Osteoblast (primary cell): ENCODE measurements around the gene KLKB1. TPM values are rescaled to one million over a fixed set of nuclear protein-coding genes. Genes with fewer than 3 reads are reported as not detected.

Experiments
- DNase-seq: peaks from one replicate; pipeline ENCODE4 v3.0.0; 2011; ENCODE audit warnings: low spot score, mixed read lengths; ENCODE audit not compliant: insufficient read length; ENCODE audit errors: missing footprints
- H2AFZ ChIP-seq: 2 replicates; pipeline ENCODE4 v1.6.0; 2011; ENCODE audit warnings: mild to moderate bottlenecking, low read length
- H3K27ac ChIP-seq: 2 replicates; pipeline ENCODE4 v1.5.1; 2011; ENCODE audit warnings: mild to moderate bottlenecking, low read depth, low read length, moderate library complexity
- H3K27me3 ChIP-seq: 2 replicates; pipeline ENCODE4 v1.6.0; 2012; ENCODE audit warnings: mild to moderate bottlenecking, control low read depth, inconsistent platforms, low read length, moderate library complexity; ENCODE audit not compliant: insufficient read depth
- H3K36me3 ChIP-seq: 2 replicates; pipeline ENCODE4 v1.5.1; 2011; ENCODE audit warnings: mild to moderate bottlenecking, low read length, control low read depth, moderate library complexity; ENCODE audit not compliant: insufficient read depth
- H3K4me1 ChIP-seq: 2 replicates; pipeline ENCODE4 v1.5.1; 2011; ENCODE audit warnings: mild to moderate bottlenecking, low read length, control low read depth, moderate library complexity; ENCODE audit not compliant: insufficient read depth
- H3K4me2 ChIP-seq: 2 replicates; pipeline ENCODE4 v1.6.0; 2011; ENCODE audit warnings: mild to moderate bottlenecking, low read length; ENCODE audit not compliant: insufficient read depth
- H3K4me3 ChIP-seq: fragments of 200-600 bp; sonication (generic); 3 replicates; pipeline ENCODE4 v1.5.1; 2012; ENCODE audit warnings: mild to moderate bottlenecking, low read length, inconsistent platforms; ENCODE audit not compliant: insufficient read depth
- H3K79me2 ChIP-seq: 2 replicates; pipeline ENCODE4 v1.6.0; 2012; ENCODE audit warnings: mild to moderate bottlenecking, low read length, control low read depth, inconsistent platforms; ENCODE audit not compliant: insufficient read depth
- H3K9me3 ChIP-seq: 2 replicates; pipeline ENCODE4 v1.5.1; 2011; ENCODE audit warnings: low read depth, low read length, control low read depth
- H4K20me1 ChIP-seq: 2 replicates; pipeline ENCODE4 v1.6.0; 2012; ENCODE audit warnings: mild to moderate bottlenecking, low read length, control low read depth; ENCODE audit not compliant: insufficient read depth
- CTCF ChIP-seq: IDR thresholded peaks from 2 replicates; pipeline ENCODE4 v1.5.1; 2011; ENCODE audit warnings: mild to moderate bottlenecking, low read depth, low read length, moderate library complexity; ENCODE audit errors: extremely low read depth
- total RNA-seq: library from RNA; depleted of rRNA; stranded (reverse); fragments of >200 nt; gene quantifications from 2 replicates; pipeline ENCODE4 v1.2.3, GENCODE V29; 2012

KLKB1 gene
- total RNA-seq, 1 donor = not detected

GRCh38 chr4:186226521-186227189 lies 652 bp upstream of the KLKB1 start:
- Histone ChIP-seq H4K20me1 (no peaks in the 10 kb centered on the region), H3K4me1 (peaks cover 2% of the 10 kb centered on the region), H3K27ac (no peak overlapping the region), H3K36me3 (no peaks in the 10 kb centered on the region), H3K27me3 (no peaks in the 10 kb centered on the region), H2AFZ (no peak overlapping the region), H3K79me2 (no peaks in the 10 kb centered on the region), H3K4me3 (no peak overlapping the region), H3K9me3 (no peaks in the 10 kb centered on the region), H3K4me2 (no peak overlapping the region)
- no peak for TF ChIP-seq CTCF
- DNase-seq = no peak

- H2AFZ ChIP-seq = peak overlapping the region; percentile 81
- no peak for TF ChIP-seq CTCF
- no peaks in the 10 kb centered on the region for H3K9me3 ChIP-seq
- no peaks in the 10 kb centered on the region for H4K20me1 ChIP-seq
- H3K36me3 ChIP-seq = no peaks in the 10 kb centered on the region
- H3K4me2 ChIP-seq = peak overlapping the region; percentile 82
- peaks cover 2% of the 10 kb centered on the region for H3K4me1 ChIP-seq
- no peaks in the 10 kb centered on the region for H3K79me2 ChIP-seq
- DNase-seq = peak; percentile 9
- H3K4me3 ChIP-seq = peak overlapping the region; percentile 64
- H3K27ac ChIP-seq = no peak overlapping the region
- H3K27me3 ChIP-seq = no peaks in the 10 kb centered on the region
Observed at GRCh38 chr4:186227744-186228513, 622 bp downstream of the KLKB1 start.

- peak overlapping the region; percentile 81 for H2AFZ ChIP-seq
- peak overlapping the region; percentile 64 for H3K4me3 ChIP-seq
Observed at GRCh38 chr4:186228514-186228894, 1.2 kb downstream of the KLKB1 start.

More at GRCh38 chr4:186228514-186228894, 1.2 kb downstream of the KLKB1 start:
- Histone ChIP-seq H3K79me2 (no peaks in the 10 kb centered on the region), H4K20me1 (no peaks in the 10 kb centered on the region), H3K27ac (no peak overlapping the region), H3K9me3 (no peaks in the 10 kb centered on the region), H3K4me2 (peak overlapping the region; percentile 82), H3K27me3 (no peaks in the 10 kb centered on the region), H3K36me3 (no peaks in the 10 kb centered on the region), H3K4me1 (peaks cover 2% of the 10 kb centered on the region)
- no peak for DNase-seq
- TF ChIP-seq CTCF = no peak
